GM18870 (cell line): Measurements from ENCODE around the gene ZNF76.
A peak's percentile ranks its signal among the peaks of the same experiment; 100 is the strongest.
"Not testable (repeated sequence)": the region's sequence is repeated elsewhere in the genome, so short reads cannot be mapped to it uniquely, and the experiment has no call there.

Source experiments
- ATAC-seq: cut with Tn5 transposase; IDR thresholded peaks from one replicate; pipeline ENCODE4 v1.9.1; 2021; ENCODE audit warnings: moderate library complexity; ENCODE audit not compliant: unreplicated experiment

The ZNF76 gene

DNA sequence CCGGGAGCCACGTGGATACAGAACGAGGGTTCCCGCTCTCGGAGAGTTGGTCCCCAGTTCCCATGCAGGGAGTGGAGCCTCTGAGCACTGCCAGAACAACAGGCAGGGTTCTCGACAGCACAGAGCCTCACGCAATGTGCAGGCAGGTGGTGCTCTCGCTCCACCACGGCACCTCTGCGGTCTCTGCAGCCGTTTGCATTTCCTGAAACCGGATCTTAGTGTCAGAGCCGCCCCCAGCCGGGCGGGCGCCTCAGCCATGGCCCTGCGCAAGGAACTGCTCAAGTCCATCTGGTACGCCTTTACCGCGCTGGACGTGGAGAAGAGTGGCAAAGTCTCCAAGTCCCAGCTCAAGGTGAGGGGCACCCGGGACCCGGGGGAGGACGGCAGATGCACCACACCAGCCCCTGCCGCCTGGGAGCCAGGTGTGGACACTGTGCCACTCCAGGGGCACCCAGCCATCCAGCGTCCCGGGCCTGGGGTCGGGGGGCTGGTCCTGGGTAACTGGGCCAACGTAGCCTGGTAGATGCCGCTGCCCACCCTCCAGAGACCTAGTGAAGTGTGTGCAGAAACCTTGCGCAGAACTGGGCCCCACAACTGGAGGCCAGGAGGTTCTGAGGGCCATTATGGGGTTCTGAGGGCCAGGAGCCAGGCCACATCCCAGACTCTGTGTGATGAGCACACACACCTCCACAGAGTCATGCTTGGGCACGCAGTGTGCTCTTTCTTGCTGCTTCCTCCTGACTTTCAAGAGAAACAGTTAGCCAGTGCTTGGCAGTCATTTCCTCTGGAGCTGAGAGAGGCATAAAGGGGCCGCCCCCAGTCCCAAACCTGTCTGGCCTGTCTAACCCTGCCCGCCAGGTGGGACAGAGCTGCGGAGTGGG, 38.3 kb downstream of the ZNF76 start, which contains the start of gene DEF6:
Gene DEF6 (plus strand): TSS at position 218 of the 881 bp plus-strand sequence. CDS start 39 bp downstream, at position 257.
- ATAC-seq = peak; percentile 73

DNA sequence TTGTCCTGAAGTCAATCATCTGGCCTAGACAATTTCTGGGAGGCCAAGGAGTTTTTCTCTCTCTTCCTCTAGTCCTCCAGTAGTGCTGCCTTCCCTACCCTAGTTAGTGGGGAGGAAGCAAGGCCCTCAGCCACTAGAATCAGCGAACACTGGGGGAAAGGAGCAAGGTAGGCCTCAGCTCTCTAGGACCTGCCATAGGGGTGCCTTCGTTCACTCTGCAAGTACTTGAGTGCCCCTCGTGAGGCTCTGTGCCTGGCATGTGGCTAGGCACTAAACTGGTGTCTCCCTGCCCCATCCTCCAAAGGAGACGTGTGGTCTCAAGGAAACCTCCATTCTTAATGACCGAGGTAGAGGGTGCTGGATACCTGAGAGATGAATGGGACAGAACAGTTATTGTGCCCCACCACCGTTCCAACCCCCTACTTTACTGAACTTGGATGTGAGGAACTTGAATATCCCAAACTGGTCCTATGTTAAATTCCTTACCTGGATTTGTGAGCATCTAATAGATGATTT, 39.1 kb downstream of the ZNF76 start:
- no peak for ATAC-seq

DNA sequence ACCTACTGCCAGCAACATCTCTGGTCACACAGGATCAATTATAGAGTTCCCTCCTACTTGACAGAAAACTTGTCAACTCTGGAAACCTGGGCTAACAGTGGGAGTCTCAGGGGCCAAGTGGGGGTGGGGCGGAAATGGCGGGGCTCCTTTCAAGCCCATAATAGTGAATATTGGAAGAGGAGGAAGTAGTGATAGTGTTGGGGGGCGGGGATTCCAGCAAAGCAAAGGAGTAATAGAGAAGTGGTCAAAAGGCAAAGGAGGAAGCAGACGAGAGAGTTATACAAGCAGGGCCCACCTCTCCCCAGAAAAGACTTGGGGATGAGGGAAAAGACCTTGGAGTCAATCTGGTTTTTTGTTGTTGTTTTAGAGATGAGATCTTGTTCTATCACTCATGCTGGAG, 40.1 kb downstream of the ZNF76 start:
- ATAC-seq = no peak

- no peak for ATAC-seq
Measured at GRCh38 chr6:35300848-35301247, 41.3 kb downstream of the ZNF76 start.

- peak; percentile 61 for ATAC-seq
Measured at GRCh38 chr6:35302604-35303241, 43.2 kb downstream of the ZNF76 start.

DNA sequence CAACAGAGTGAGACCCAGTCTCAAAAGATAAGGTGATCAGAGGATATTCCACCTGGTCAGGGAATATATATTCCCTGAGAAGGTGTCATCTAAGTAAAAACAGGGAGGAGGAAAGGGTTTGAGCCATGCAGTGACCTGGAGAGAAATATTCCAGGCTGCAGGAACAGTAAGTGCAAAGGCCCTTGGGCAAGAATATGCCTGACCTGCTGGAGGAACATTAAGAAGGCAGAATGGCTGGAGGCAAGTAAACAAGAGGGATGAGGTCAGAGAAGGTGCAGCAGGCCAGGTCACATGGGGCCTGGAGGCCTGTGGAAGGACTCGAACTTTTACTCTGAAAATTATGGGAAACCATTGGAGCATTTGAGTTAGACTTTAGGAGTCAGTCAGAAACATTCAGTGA, 44.8 kb downstream of the ZNF76 start:
- no peak for ATAC-seq

DNA sequence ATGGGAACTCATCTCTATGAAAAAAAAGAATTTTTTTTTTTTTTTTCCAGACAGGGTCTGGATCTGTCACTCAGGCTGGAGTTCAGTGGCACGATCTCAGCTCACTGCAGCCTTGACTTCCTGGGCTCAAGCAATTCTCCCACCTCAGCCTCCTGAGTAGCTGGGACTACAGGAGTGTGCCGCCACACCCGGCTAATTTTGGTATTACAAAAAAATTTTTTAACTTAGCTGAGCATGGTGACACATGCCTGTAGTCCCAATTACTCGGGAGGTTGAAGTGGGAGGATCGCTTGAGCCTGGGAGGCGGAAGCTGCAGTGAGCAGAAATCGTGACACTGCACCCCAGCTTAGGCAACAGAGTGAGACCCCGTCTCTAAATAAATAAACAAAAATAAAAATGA, 45.6 kb downstream of the ZNF76 start:
- ATAC-seq = no peak

GRCh38 chr6:35307138-35307537, 47.6 kb downstream of the ZNF76 start:
- not testable (repeated sequence) for ATAC-seq

GRCh38 chr6:35308543-35308942, 49.0 kb downstream of the ZNF76 start:
- ATAC-seq = not testable (repeated sequence)

- ATAC-seq = no peak
Measured at GRCh38 chr6:35309611-35310264, 50.2 kb downstream of the ZNF76 start.

DNA sequence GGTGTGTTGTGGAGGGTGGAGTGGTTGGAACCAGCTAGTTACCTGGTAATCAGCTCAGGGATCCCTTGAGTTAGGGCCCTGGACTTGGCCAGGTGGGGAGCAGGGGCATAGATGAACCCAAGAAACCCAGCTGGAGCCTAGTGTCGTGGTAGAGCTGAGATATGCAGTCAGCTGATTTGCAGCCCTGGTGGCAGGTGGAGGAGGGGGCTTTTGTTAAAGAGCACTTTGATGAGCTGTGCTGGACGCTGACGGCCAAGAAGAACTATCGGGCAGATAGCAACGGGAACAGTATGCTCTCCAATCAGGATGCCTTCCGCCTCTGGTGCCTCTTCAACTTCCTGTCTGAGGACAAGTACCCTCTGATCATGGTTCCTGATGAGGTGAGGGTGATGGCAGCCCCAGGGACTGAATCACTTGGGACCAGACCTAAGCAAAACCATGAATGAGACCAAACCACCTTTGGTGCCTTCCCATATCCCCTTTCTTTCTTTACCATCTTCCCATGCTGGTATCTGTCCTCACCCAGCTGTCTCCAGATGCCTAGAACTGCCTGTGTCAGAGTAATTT, 50.8 kb downstream of the ZNF76 start:
- no peak for ATAC-seq

- ATAC-seq = no peak
Measured at GRCh38 chr6:35311390-35312075, 52.0 kb downstream of the ZNF76 start.

DNA sequence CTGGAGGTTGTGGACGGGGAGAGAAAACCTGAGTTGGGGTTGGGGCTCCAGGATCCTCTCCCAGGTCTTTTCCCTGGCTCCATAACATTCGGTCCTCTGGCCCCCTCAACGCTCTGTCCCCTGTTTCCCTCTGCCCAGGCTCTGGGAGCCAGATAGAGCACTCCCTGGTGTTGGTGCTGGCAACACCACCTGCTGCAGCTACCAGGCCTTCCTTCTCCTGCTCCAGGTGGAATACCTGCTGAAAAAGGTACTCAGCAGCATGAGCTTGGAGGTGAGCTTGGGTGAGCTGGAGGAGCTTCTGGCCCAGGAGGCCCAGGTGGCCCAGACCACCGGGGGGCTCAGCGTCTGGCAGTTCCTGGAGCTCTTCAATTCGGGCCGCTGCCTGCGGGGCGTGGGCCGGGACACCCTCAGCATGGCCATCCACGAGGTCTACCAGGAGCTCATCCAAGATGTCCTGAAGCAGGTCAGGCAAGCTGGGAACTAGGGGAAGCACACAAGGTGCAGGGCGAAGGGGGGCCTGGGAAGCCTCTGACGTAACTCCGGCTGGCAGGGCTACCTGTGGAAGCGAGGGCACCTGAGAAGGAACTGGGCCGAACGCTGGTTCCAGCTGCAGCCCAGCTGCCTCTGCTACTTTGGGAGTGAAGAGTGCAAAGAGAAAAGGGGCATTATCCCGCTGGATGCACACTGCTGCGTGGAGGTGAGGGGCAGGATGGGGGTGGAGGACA, 52.7 kb downstream of the ZNF76 start:
- ATAC-seq = no peak

DNA sequence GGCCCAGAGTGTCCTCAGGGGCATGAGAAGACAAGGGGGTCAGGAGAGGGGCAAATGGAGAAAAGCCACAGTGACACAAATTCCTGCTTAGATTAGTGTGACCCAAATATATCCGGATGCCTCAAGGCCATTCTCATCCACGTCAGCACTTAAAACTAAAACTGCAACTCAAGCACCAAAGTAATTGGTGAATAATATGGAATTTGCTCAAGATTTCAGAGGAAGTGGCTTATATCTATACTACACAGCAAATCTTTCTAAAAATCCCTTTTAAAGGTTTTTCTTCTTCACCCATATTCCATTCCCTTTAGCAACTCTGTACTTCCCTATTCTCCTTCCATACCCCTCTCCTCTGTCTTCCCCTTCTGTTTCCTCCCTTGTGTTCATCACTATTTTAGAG, 53.3 kb downstream of the ZNF76 start:
- no peak for ATAC-seq

DNA sequence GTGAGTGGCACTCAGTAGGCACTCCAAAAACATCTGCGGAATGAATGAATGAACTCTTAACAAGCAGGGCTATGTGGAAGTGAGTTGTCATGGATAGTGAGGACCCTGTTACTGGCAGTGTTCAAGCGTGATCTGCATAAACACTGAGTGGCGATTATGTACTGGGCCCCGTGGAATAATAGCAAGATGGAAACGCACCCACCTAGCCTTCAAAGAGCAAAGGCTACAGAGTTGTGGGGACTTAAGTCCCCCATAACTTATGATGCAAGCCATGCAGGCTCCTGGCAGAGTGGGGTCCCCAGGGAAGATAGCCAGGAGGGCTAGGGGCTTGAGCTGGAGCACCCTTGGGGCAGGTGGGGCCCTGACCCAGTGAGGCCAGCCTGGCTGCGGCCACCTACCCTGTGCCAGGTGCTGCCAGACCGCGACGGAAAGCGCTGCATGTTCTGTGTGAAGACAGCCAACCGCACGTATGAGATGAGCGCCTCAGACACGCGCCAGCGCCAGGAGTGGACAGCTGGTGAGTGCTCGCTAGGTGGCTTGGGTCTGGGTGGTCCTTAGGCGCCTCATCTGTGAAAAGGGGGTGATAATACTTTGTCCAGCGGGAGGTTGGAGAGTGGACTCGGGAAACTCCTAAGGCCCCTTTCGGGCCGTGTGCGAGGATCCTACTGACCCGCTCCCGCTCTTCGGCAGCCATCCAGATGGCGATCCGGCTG, 58.1 kb downstream of the ZNF76 start:
- no peak for ATAC-seq

DNA sequence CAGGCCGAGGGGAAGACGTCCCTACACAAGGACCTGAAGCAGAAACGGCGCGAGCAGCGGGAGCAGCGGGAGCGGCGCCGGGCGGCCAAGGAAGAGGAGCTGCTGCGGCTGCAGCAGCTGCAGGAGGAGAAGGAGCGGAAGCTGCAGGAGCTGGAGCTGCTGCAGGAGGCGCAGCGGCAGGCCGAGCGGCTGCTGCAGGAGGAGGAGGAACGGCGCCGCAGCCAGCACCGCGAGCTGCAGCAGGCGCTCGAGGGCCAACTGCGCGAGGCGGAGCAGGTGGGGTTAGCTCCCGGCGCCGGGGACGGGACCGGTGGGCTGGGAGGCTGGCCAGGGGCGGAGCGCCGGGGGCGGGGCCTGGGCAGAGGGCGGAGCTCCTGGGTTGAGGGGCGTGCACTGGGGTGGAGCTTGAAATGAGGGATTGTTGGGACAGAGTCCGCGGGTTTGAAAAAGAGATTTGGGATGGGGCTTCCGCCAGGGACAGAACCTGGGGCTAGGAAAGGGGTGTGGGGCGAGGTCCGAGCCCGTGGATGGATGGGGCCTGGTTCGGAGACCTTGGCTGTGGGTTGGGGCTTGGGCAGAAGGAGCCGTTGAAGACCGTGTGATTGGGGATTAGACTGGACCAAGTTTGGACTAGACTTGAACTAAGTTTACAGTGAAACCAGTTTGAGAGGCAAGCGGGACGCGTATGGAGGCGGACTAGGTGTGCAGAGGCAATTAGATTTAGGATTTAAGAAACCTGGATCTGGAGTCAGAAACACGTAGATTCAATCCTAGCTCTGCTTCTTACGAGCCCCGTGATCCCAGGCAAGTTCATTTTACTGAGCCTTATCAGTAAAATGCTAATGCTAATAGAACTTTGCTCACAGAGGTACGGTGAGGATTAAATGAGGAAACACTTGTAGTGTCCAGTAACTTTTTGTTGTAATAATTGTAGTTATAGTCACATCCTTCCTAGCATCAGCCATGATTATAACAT, 58.9 kb downstream of the ZNF76 start:
- no peak for ATAC-seq

- ATAC-seq = no peak
Measured at GRCh38 chr6:35319346-35320030, 60.0 kb downstream of the ZNF76 start.

DNA sequence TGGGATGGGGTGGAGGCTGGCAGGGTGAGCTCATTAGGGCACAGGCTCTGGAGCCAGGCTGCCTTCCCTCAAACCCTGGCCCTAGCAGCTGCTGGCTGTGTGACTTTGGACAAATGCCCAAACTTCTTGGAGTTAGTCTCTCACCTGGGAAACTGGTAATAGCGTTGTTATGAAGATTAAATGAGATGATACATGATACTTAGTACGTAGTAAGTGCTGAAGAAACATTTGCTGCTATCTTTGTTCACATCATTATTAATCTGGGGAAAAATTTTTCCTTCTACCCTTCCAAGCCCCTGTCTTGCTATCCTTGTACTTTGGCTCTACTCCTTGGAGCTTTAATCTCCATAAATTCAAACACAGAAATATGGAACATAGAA, 60.5 kb downstream of the ZNF76 start:
- no peak for ATAC-seq
